Vagina (tissue), 2 donors: Measurements from ENCODE around the gene TBC1D10B. TPM values are rescaled to one million over a fixed set of nuclear protein-coding genes. Genes with fewer than 3 reads are reported as not detected.

Experiments
- DNase-seq, 2 donors: peaks; one replicate each; pipeline ENCODE4 v3.0.0-alpha.2; 2017; ENCODE audit errors: extremely low spot score in 2 of 2
- H3K27ac ChIP-seq: fragments of 200-600 bp; sonication (generic); one replicate; pipeline ENCODE4 v1.5.1; 2019
- H3K27me3 ChIP-seq: fragments of 200-600 bp; sonication (generic); one replicate; pipeline ENCODE4 v1.5.1; 2019
- H3K36me3 ChIP-seq, 2 donors: fragments of 200-600 bp; sonication (generic); one replicate each; pipeline ENCODE4 v1.5.1; 2017 to 2019
- H3K4me1 ChIP-seq: fragments of 200-600 bp; sonication (generic); one replicate; pipeline ENCODE4 v1.5.1; 2019
- H3K4me3 ChIP-seq, 2 donors: fragments of 200-600 bp; sonication (generic); 1 replicate in 1 of 2; 2 replicates in 1 of 2; pipeline ENCODE4 v1.5.1; 2016 to 2019
- H3K9me3 ChIP-seq: fragments of 200-600 bp; sonication (generic); one replicate; pipeline ENCODE4 v1.5.1; 2019
- POLR2A ChIP-seq, 2 donors: fragments of 450-650 bp; IDR thresholded peaks; one replicate each; pipeline ENCODE4 v1.6.1; 2017; ENCODE audit warnings: antibody characterized with exemption in 2 of 2, mild to moderate bottlenecking in 2 of 2, moderate library complexity in 2 of 2
- POLR2AphosphoS5 ChIP-seq, 2 donors: sonication (generic); formaldehyde crosslinking; IDR thresholded peaks; one replicate each; pipeline ENCODE4 v1.9.0; 2017; ENCODE audit warnings: antibody characterized with exemption in 2 of 2, mild to moderate bottlenecking in 2 of 2, low read depth in 1 of 2; ENCODE audit not compliant: insufficient read depth in 1 of 2
- intact Hi-C: fragments of 100-400 bp; cut with DNase I; formaldehyde crosslinking; loops from one replicate; pipeline ENCODE4 v1.15.1; 2023
- total RNA-seq: library from RNA; depleted of rRNA; stranded (reverse); fragments of >200 nt; gene quantifications from one replicate; pipeline ENCODE4 v1.2.3, GENCODE V29; 2016
- TF ChIP-seq, protein P1 (sequence below), 3 experiments: fragments of 450-650 bp in 2 of 3; fragments of 200-600 bp in 1 of 3; sonication (generic) in 1 of 3; IDR thresholded peaks; one replicate each; pipeline ENCODE4 v1.5.1; 2017 to 2019; ENCODE audit warnings: antibody characterized with exemption in 3 of 3, mild to moderate bottlenecking in 2 of 3, moderate library complexity in 2 of 3

Gene TBC1D10B
- total RNA-seq, 1 donor from 2014 or later, result 42.2 TPM

DNA sequence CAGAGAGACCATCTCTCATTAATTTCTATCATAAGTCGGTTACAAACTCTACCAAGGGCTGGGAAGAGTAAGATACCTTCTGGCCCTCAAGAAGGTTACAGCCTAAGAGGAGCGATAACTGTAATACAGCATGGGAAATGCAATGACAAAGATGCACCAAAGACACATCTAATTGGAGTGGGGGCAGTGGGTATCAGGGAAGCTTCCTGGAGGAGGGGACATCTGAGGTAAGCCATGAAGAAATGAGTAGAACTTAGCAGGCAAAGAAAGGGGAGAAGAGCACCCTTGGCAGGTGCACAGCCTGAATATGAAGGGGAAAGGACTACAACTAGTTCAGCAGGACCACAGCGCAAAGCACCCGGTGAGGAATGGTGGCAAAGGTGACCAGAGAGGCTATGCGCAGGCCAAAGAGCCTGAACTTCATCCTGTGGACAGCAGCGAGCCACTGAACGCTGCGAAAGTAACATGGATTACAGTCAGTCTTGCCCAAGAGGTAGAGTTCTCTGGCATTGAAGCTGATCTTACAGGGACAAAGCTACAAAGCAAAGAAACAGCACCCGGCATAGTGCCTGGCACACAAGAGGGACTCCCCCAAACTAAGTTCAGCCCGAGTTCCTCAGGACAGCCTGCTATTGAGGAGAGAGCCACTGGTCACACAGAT lies 2.8 kb downstream of the TBC1D10B start:
- Histone ChIP-seq H3K36me3 (peaks cover 0 to 9% of the 10 kb centered on the region in 2 donors), H3K9me3 (no peaks in the 10 kb centered on the region), H3K27me3 (no peaks in the 10 kb centered on the region), H3K4me3 (peak overlapping the region; percentile 92 to 93), H3K27ac (peak overlapping the region; percentile 80), H3K4me1 (peaks cover 56% of the 10 kb centered on the region)
- no peak for DNase-seq
- TF ChIP-seq, protein P1, sequence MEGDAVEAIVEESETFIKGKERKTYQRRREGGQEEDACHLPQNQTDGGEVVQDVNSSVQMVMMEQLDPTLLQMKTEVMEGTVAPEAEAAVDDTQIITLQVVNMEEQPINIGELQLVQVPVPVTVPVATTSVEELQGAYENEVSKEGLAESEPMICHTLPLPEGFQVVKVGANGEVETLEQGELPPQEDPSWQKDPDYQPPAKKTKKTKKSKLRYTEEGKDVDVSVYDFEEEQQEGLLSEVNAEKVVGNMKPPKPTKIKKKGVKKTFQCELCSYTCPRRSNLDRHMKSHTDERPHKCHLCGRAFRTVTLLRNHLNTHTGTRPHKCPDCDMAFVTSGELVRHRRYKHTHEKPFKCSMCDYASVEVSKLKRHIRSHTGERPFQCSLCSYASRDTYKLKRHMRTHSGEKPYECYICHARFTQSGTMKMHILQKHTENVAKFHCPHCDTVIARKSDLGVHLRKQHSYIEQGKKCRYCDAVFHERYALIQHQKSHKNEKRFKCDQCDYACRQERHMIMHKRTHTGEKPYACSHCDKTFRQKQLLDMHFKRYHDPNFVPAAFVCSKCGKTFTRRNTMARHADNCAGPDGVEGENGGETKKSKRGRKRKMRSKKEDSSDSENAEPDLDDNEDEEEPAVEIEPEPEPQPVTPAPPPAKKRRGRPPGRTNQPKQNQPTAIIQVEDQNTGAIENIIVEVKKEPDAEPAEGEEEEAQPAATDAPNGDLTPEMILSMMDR (IDR thresholded peaks at IDR 0.05), result no peak
- TF ChIP-seq POLR2AphosphoS5 (IDR thresholded peaks at IDR 0.05; ENCODE audit: insufficient read depth in 1 of 2, low read depth in 1 of 2) (no peak), POLR2A (IDR thresholded peaks at IDR 0.05) (no peak)
- intact Hi-C loops, result no loop called here

DNA sequence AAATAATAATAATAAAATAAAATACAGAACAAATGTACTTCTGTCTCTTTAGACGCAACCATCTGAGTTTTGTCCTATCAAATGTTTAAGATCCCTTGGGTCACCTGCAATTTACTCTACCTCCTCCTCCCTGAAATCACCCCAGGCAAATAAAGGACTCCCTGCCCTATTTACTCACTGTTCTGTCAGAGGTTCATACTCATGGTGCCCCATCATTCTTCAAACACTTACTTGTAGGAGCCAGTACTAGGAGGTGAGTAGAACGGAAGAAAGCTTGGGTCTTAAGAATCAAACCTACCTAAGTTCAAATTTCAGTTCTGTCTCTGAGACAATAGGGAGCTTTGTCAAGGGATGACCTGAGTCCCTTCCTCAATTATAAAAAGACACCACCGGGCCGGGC lies 3.8 kb downstream of the TBC1D10B start:
- Histone ChIP-seq H3K27ac (no peak overlapping the region), H3K27me3 (no peaks in the 10 kb centered on the region), H3K9me3 (no peaks in the 10 kb centered on the region), H3K4me3 (no peak overlapping the region), H3K36me3 (peaks cover 0 to 14% of the 10 kb centered on the region in 2 donors), H3K4me1 (peaks cover 56% of the 10 kb centered on the region)
- intact Hi-C loops, result no loop called here
- TF ChIP-seq POLR2A (IDR thresholded peaks at IDR 0.05) (no peak), POLR2AphosphoS5 (IDR thresholded peaks at IDR 0.05; ENCODE audit: insufficient read depth in 1 of 2, low read depth in 1 of 2) (no peak)
- TF ChIP-seq, protein P1 (IDR thresholded peaks at IDR 0.05), result no peak
- no peak for DNase-seq

DNA sequence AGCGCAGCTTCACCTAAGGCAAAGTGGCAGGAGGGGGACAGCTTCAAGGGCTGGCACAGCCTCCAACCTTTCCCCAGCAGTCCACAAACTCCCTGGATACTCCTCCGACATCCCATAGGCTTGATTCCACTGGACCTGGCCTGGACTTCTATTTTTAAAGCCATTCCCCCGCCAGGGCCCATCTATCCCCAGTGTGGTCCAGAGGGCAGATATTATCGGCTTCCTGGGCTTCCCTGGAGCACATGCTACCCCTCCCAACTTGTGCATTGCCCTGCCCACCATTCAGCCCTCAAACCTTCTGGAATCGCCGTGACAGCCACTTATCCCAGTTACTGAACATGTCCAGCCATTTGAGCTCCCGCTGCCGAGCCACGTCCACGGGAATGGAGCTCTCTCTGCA lies 5.1 kb downstream of the TBC1D10B start:
- Histone ChIP-seq H3K27me3 (no peaks in the 10 kb centered on the region), H3K36me3 (peaks cover 0 to 14% of the 10 kb centered on the region in 2 donors), H3K4me3 (no peak overlapping the region), H3K4me1 (peaks cover 52% of the 10 kb centered on the region), H3K27ac (no peak overlapping the region), H3K9me3 (no peaks in the 10 kb centered on the region)
- DNase-seq, result no peak
- intact Hi-C loops, result no loop called here
- no peak for TF ChIP-seq POLR2AphosphoS5 (IDR thresholded peaks at IDR 0.05; ENCODE audit: insufficient read depth in 1 of 2, low read depth in 1 of 2)
- TF ChIP-seq, protein P1 (IDR thresholded peaks at IDR 0.05), result no peak
- TF ChIP-seq POLR2A (IDR thresholded peaks at IDR 0.05), result no peak

DNA sequence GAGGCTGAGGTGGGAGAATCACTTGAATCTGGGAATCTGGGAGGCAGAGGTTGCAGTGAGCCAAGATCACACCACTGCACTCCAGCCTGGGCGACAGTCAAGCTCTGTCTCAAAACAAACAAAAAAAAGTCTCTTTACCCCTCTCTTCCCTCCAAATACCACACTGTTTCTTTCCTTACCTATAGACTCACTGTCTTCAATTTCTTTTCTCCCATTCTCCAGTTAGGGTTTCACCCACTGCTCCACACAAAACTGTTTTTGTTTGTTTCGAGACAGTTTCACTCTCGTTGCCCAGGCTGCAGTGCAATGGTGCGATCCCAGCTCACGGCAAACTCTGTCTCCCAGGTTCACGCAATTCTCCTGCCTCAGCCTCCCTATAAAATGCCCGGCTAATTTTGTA lies 9.1 kb downstream of the TBC1D10B start:
- intact Hi-C loops, result no loop called here
- Histone ChIP-seq H3K9me3 (no peaks in the 10 kb centered on the region), H3K36me3 (peaks cover 0 to 34% of the 10 kb centered on the region in 2 donors), H3K27me3 (no peaks in the 10 kb centered on the region), H3K4me3 (no peak overlapping the region), H3K27ac (no peak overlapping the region), H3K4me1 (peaks cover 23% of the 10 kb centered on the region)
- TF ChIP-seq, protein P1 (IDR thresholded peaks at IDR 0.05), result no peak
- TF ChIP-seq POLR2AphosphoS5 (IDR thresholded peaks at IDR 0.05; ENCODE audit: insufficient read depth in 1 of 2, low read depth in 1 of 2) (no peak), POLR2A (IDR thresholded peaks at IDR 0.05) (no peak)
- DNase-seq, result no peak

DNA sequence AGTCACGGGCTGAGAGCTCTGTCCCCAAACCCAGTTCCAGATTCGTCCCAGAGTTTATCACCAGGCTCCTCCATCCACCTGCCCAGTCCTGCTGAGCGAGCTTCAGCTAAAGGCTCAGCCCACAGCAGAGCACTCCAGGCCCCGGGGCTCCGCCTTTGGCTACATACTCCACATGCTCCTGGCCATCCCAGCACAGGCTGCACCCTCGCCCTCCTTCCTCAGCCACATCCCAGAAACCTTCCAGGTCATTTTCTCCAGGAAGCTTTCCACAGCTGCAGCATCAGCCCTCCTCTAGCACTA lies 10.5 kb downstream of the TBC1D10B start:
- Histone ChIP-seq H3K4me1 (peaks cover 18% of the 10 kb centered on the region), H3K27ac (no peak overlapping the region), H3K4me3 (no peak overlapping the region), H3K27me3 (no peaks in the 10 kb centered on the region), H3K9me3 (no peaks in the 10 kb centered on the region), H3K36me3 (peaks cover 0 to 28% of the 10 kb centered on the region in 2 donors)
- TF ChIP-seq POLR2A (IDR thresholded peaks at IDR 0.05) (no peak), POLR2AphosphoS5 (IDR thresholded peaks at IDR 0.05; ENCODE audit: insufficient read depth in 1 of 2, low read depth in 1 of 2) (no peak)
- TF ChIP-seq, protein P1 (IDR thresholded peaks at IDR 0.05), result no peak
- no peak for DNase-seq
- intact Hi-C loops, result no loop called here
